A549 (cell line): ENCODE data around the gene RABGAP1L. TPM values are rescaled to one million over a fixed set of nuclear protein-coding genes. Genes with fewer than 3 reads are reported as not detected.

Source experiments
- ATAC-seq, 2 experiments: fragments of 200-7000 bp in 1 of 2; fragments of >200 bp in 1 of 2; cut with Nextera tagmentation in 1 of 2; cut with Tn5 transposase in 1 of 2; 3 replicates each; pipeline versions ENCODE4 v1.8.0 to v1.9.1; 2018 to 2020; ENCODE audit warnings: mild to moderate bottlenecking in 1 of 2, moderate library complexity in 1 of 2
- CTCF ChIA-PET: fragments of 300-600 bp; sonication (Branson Sonifier 250); formaldehyde crosslinking; extraction: SDS; loops from one replicate; lab custom pipeline; 2021; ENCODE audit warnings: antibody characterized with exemption, inconsistent platforms; lab: Yijun Ruan, JAX
- POLR2A ChIA-PET: fragments of 350-600 bp; formaldehyde crosslinking; extraction: SDS; loops from one replicate; lab custom pipeline; 2021; ENCODE audit warnings: antibody characterized with exemption, inconsistent platforms; lab: Yijun Ruan, JAX
- DNase-seq, 2 experiments: peaks; one replicate each; pipeline versions ENCODE4 v3.0.0 to v3.0.0-alpha.2; 2011 to 2016; ENCODE audit warnings: low read depth in 1 of 2, low spot score in 1 of 2
- FAIRE-seq: peaks from 2 replicates; lab custom pipeline; 2011; peaks lifted over from hg19 to GRCh38; lab: Jason Lieb, UNC
- H3K27ac ChIP-seq, 2 experiments: fragments of >200 bp; sonication (Bioruptor Twin); formaldehyde crosslinking; 3 replicates each; pipeline ENCODE4 v1.5.1; 2016 to 2017
- H3K4me1 ChIP-seq: fragments of >200 bp; sonication (Bioruptor Twin); formaldehyde crosslinking; 3 replicates; pipeline ENCODE4 v1.6.1; 2016
- H3K4me2 ChIP-seq: fragments of >200 bp; sonication (Bioruptor Twin); formaldehyde crosslinking; 3 replicates; pipeline ENCODE4 v1.6.1; 2016
- H3K4me3 ChIP-seq: fragments of >200 bp; sonication (Bioruptor Twin); formaldehyde crosslinking; 3 replicates; pipeline ENCODE4 v1.5.1; 2016
- H3K9me3 ChIP-seq: fragments of >200 bp; sonication (Bioruptor Twin); formaldehyde crosslinking; 3 replicates; pipeline ENCODE4 v1.6.1; 2016
- CEBPB ChIP-seq, 2 experiments: fragments of >200 bp in 1 of 2; sonication (Bioruptor Twin) in 1 of 2; formaldehyde crosslinking in 1 of 2; IDR thresholded peaks; 2 replicates each; pipeline ENCODE4 v1.6.1; 2012 to 2016
- CHD4 ChIP-seq: fragments of 200-600 bp; sonication (generic); IDR thresholded peaks from 2 replicates; pipeline ENCODE4 v1.6.1; 2016; ENCODE audit warnings: antibody characterized with exemption, mild to moderate bottlenecking, borderline replicate concordance
- ELK1 ChIP-seq: fragments of 150-350 bp; IDR thresholded peaks from 2 replicates; pipeline ENCODE4 v1.6.1; 2014; ENCODE audit warnings: low read depth, mild to moderate bottlenecking, low read length
- GATA3 ChIP-seq: IDR thresholded peaks from 2 replicates; pipeline ENCODE4 v1.6.1; 2012; ENCODE audit warnings: borderline replicate concordance
- JUN ChIP-seq, 2 experiments: fragments of >200 bp; sonication (Bioruptor Twin); formaldehyde crosslinking; IDR thresholded peaks; 2 replicates in 1 of 2; 3 replicates in 1 of 2; pipeline ENCODE4 v1.6.1; 2016 to 2017
- JUNB ChIP-seq: fragments of >200 bp; sonication (Bioruptor Twin); formaldehyde crosslinking; IDR thresholded peaks from 2 replicates; pipeline ENCODE4 v1.6.1; 2016
- KDM5A ChIP-seq: fragments of 200-600 bp; sonication (generic); IDR thresholded peaks from 2 replicates; pipeline ENCODE4 v1.6.1; 2016; ENCODE audit warnings: antibody characterized with exemption, mild to moderate bottlenecking
- PHF8 ChIP-seq: fragments of 200-600 bp; sonication (generic); IDR thresholded peaks from 2 replicates; pipeline ENCODE4 v1.6.1; 2016; ENCODE audit warnings: low read depth, mild to moderate bottlenecking, antibody characterized with exemption, moderate library complexity, borderline replicate concordance
- RAD21 ChIP-seq, 2 experiments: fragments of >200 bp in 1 of 2; sonication (Bioruptor Twin) in 1 of 2; formaldehyde crosslinking in 1 of 2; IDR thresholded peaks in 1 of 2; conservative IDR thresholded peaks in 1 of 2; 2 replicates in 1 of 2; 3 replicates in 1 of 2; pipeline ENCODE4 v1.6.1; 2012 to 2018; ENCODE audit warnings: inconsistent platforms in 1 of 2
- RCOR1 ChIP-seq: fragments of 150-350 bp; IDR thresholded peaks from 2 replicates; pipeline ENCODE4 v1.6.1; 2014; ENCODE audit warnings: antibody characterized with exemption, low read length, low read depth
- RNF2 ChIP-seq: fragments of 200-600 bp; sonication (generic); IDR thresholded peaks from 2 replicates; pipeline ENCODE4 v1.6.1; 2016; ENCODE audit warnings: low read depth, mild to moderate bottlenecking, antibody characterized with exemption, moderate library complexity, borderline replicate concordance
- TFCP2L1 ChIP-seq: fragments of 250-450 bp; sonication (Bioruptor Pico); IDR thresholded peaks from 2 replicates; pipeline ENCODE4 v1.5.0; 2021; ENCODE audit warnings: mild to moderate bottlenecking
- USF2 ChIP-seq: fragments of 450-650 bp; IDR thresholded peaks from 2 replicates; pipeline ENCODE4 v1.6.1; 2014; ENCODE audit warnings: antibody characterized with exemption
- ZNF302 ChIP-seq: fragments of 250-450 bp; sonication (Bioruptor Pico); IDR thresholded peaks from 2 replicates; pipeline ENCODE4 v1.9.0; 2021; ENCODE audit warnings: inconsistent platforms, mild to moderate bottlenecking, moderate library complexity
- WGBS: methylation state at CpG from one replicate; pipeline ENCODE4 v1.1.6; 2017; ENCODE audit errors: missing lambda C conversion rate; 5-methylcytosine and 5-hydroxymethylcytosine counted together
- polyA plus RNA-seq, 4 experiments: library from polyadenylated mRNA; depleted of rRNA in 3 of 4; stranded (reverse); fragments of >200 nt; fragmentation: RNase III in 1 of 4; extraction: RNeasy Plus Mini Kit Qiagen cat#74134 plus additional on column Dnase treatment in 1 of 4; gene quantifications; 2 replicates in 3 of 4; 3 replicates in 1 of 4; pipeline ENCODE4 v1.2.3, GENCODE V29; 2011 to 2017
- TF ChIP-seq, protein P1 (sequence below): fragments of >200 bp; sonication (Bioruptor Twin); formaldehyde crosslinking; IDR thresholded peaks from 3 replicates; pipeline ENCODE4 v1.5.1; 2016
- TF ChIP-seq, protein P2 (sequence below): IDR thresholded peaks from 2 replicates; pipeline ENCODE4 v1.6.1; 2012; ENCODE audit warnings: low read depth, borderline replicate concordance
- TF ChIP-seq, protein P3 (sequence below): fragments of 250-450 bp; sonication (Bioruptor Pico); IDR thresholded peaks from 2 replicates; pipeline ENCODE4 v1.5.0; 2021; ENCODE audit warnings: mild to moderate bottlenecking, moderate library complexity, borderline replicate concordance

RABGAP1L gene
- polyA plus RNA-seq, 2 of the 4 experiments (the other 2 are of a cell fraction) = 8.2 to 18.6 TPM

- CTCF ChIA-PET = no interaction called here
- Histone ChIP-seq H3K27ac (no peak overlapping the region), H3K4me3 (no peak overlapping the region), H3K9me3 (no peaks in the 10 kb centered on the region), H3K4me1 (no peaks in the 10 kb centered on the region), H3K4me2 (no peak overlapping the region)
- ATAC-seq (no peak), DNase-seq (no peak), FAIRE-seq (no peak)
- TF ChIP-seq RCOR1 = no peak
- TF ChIP-seq TFCP2L1 (CRISPR knock-in tag) = no peak
- no peak for TF ChIP-seq USF2
- TF ChIP-seq, protein P1, sequence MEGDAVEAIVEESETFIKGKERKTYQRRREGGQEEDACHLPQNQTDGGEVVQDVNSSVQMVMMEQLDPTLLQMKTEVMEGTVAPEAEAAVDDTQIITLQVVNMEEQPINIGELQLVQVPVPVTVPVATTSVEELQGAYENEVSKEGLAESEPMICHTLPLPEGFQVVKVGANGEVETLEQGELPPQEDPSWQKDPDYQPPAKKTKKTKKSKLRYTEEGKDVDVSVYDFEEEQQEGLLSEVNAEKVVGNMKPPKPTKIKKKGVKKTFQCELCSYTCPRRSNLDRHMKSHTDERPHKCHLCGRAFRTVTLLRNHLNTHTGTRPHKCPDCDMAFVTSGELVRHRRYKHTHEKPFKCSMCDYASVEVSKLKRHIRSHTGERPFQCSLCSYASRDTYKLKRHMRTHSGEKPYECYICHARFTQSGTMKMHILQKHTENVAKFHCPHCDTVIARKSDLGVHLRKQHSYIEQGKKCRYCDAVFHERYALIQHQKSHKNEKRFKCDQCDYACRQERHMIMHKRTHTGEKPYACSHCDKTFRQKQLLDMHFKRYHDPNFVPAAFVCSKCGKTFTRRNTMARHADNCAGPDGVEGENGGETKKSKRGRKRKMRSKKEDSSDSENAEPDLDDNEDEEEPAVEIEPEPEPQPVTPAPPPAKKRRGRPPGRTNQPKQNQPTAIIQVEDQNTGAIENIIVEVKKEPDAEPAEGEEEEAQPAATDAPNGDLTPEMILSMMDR = no peak
- TF ChIP-seq RAD21 (conservative IDR thresholded peaks at IDR 0.05 in 1 of 2, IDR thresholded peaks at IDR 0.05 in 1 of 2) = no peak
- TF ChIP-seq ELK1 = no peak
- no peak for TF ChIP-seq JUNB
- no peak for TF ChIP-seq ZNF302 (CRISPR knock-in tag)
- TF ChIP-seq CEBPB (IDR thresholded peaks at IDR 0.05) = no peak
- TF ChIP-seq GATA3 = no peak
- TF ChIP-seq, protein P2, sequence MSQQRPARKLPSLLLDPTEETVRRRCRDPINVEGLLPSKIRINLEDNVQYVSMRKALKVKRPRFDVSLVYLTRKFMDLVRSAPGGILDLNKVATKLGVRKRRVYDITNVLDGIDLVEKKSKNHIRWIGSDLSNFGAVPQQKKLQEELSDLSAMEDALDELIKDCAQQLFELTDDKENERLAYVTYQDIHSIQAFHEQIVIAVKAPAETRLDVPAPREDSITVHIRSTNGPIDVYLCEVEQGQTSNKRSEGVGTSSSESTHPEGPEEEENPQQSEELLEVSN = no peak
- POLR2A ChIA-PET = no interaction called here
- WGBS = 94% methylated on average over 2 of the region's 2 CpGs
Measured at GRCh38 chr1:174932587-174932986, 773.3 kb downstream of the RABGAP1L start.

DNA sequence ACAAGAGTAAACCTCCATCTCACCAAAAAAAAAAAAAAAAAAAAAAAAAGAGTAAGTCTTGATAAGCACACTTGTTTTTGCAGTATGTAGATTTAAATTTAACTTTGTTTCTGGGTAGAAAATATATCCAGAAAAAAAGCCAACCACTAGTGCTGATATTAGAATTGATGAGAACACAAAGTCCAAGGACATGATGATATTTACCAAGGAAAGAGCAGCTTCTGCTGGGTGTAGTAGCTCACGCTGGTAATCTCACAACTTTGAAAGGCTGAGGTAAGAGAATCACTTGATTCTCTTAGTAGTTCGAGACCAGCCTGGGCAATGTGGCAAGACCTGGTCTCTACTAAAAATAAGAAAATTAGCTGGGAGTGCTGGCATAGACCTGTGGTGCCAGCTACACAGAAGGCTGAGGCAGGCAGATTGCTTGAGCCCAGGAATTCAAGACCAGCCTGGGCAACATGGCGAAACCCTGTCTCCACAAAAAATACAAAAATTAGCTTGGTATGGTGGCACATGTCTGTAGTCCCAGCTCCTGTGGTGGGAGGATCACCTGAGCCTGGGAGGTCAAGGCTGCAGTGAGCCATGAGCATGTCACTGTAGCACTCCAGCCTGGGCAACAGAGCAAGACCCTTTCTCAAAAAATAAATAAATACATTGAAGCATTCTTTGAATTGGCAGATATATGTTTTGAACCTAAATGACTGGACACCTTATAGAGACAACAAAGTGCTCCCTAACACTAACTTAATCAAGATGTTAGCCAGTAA, 776.8 kb downstream of the RABGAP1L start:
- CTCF ChIA-PET = interaction anchor here (0.7 kb wide), 1 partner anchor 62 kb away, joined by 3 read pairs; no protein-coding TSS in a partner anchor
- FAIRE-seq (no peak), DNase-seq (no peak), ATAC-seq (no peak)
- H3K4me3 ChIP-seq = no peak overlapping the region
- WGBS = 89% methylated on average over 3 of the region's 3 CpGs
- no peak overlapping the region for H3K27ac ChIP-seq
- TF ChIP-seq GATA3 = no peak
- no peak for TF ChIP-seq PHF8
- no peak for TF ChIP-seq JUN (IDR thresholded peaks at IDR 0.05)
- no peak for TF ChIP-seq KDM5A
- TF ChIP-seq RNF2 = no peak
- no peak for TF ChIP-seq CHD4
- no peak for TF ChIP-seq ZNF302 (CRISPR knock-in tag)
- TF ChIP-seq, protein P3, sequence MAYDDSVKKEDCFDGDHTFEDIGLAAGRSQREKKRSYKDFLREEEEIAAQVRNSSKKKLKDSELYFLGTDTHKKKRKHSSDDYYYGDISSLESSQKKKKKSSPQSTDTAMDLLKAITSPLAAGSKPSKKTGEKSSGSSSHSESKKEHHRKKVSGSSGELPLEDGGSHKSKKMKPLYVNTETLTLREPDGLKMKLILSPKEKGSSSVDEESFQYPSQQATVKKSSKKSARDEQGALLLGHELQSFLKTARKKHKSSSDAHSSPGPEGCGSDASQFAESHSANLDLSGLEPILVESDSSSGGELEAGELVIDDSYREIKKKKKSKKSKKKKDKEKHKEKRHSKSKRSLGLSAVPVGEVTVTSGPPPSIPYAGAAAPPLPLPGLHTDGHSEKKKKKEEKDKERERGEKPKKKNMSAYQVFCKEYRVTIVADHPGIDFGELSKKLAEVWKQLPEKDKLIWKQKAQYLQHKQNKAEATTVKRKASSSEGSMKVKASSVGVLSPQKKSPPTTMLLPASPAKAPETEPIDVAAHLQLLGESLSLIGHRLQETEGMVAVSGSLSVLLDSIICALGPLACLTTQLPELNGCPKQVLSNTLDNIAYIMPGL (CRISPR knock-in tag) = no peak
- H3K4me2 ChIP-seq = no peak overlapping the region
- H3K9me3 ChIP-seq = no peaks in the 10 kb centered on the region
- no peaks in the 10 kb centered on the region for H3K4me1 ChIP-seq
- POLR2A ChIA-PET = no interaction called here
